Measurements from ENCODE around the gene TGFB1.
"Not testable (repeated sequence)": the region's sequence is repeated elsewhere in the genome, so short reads cannot be mapped to it uniquely, and the experiment has no call there.

- TF ChIP-seq, protein P1, sequence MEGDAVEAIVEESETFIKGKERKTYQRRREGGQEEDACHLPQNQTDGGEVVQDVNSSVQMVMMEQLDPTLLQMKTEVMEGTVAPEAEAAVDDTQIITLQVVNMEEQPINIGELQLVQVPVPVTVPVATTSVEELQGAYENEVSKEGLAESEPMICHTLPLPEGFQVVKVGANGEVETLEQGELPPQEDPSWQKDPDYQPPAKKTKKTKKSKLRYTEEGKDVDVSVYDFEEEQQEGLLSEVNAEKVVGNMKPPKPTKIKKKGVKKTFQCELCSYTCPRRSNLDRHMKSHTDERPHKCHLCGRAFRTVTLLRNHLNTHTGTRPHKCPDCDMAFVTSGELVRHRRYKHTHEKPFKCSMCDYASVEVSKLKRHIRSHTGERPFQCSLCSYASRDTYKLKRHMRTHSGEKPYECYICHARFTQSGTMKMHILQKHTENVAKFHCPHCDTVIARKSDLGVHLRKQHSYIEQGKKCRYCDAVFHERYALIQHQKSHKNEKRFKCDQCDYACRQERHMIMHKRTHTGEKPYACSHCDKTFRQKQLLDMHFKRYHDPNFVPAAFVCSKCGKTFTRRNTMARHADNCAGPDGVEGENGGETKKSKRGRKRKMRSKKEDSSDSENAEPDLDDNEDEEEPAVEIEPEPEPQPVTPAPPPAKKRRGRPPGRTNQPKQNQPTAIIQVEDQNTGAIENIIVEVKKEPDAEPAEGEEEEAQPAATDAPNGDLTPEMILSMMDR (conservative IDR thresholded peaks at IDR 0.05; ENCODE audit: low read length): not testable (repeated sequence)
- TF ChIP-seq EZH2phosphoT487 (IDR thresholded peaks at IDR 0.05; ENCODE audit: borderline replicate concordance): not testable (repeated sequence)
These were observed 27.8 kb upstream of the TGFB1 start for GRCh38 chr19:41381536-41381935.

Measured in Loucy (cell line).